GM19099 (cell line): Measurements from ENCODE around the gene HTATIP2.

Experiments used
- POLR2A ChIP-seq: IDR thresholded peaks from 3 replicates; pipeline ENCODE4 v1.6.1; 2011; ENCODE audit warnings: low read depth; ENCODE audit not compliant: insufficient read length; ENCODE audit errors: extremely low read depth

The HTATIP2 gene

GRCh38 chr11:20399498-20399897 is 36.0 kb downstream of the HTATIP2 start:
- no peak for TF ChIP-seq POLR2A

- TF ChIP-seq POLR2A = no peak
Measured at GRCh38 chr11:20403059-20403458, 39.5 kb downstream of the HTATIP2 start.

DNA sequence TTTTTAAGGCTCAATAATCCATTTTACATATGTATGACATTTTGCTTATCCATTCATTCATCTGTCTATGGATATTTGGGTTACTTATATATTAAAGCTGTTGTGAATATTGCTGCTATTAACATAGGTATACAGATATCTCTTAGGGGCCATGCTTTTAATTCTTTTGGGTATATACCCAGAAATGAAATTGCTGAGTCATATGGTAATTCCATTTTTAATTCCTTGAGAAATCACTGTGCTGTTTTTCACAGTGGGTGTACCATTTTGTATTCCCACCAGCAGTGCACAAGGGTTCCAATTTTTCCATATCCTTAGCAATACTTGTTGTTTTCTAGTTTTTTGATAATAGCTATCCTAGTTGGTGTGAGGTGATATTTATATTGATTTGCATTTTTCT is 43.0 kb downstream of the HTATIP2 start:
- no peak for TF ChIP-seq POLR2A

DNA sequence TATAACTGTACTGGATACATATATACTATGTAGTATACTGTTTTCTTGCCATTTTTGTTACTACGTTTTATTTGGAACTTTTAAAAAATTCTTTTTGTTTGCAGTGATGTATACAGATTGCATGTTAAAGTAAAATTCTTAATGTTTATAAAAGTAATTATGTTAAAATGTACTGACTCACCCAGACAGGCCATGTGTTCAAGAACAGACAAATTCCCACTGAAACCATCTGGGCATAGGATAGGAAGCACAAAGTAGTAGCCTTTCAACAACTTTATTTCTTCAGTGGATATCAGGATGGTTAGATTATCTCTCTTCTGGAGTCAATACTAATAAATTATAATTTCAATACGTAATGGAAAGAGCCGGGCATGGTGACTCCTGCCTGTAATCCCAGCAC is 43.8 kb downstream of the HTATIP2 start:
- TF ChIP-seq POLR2A = no peak

DNA sequence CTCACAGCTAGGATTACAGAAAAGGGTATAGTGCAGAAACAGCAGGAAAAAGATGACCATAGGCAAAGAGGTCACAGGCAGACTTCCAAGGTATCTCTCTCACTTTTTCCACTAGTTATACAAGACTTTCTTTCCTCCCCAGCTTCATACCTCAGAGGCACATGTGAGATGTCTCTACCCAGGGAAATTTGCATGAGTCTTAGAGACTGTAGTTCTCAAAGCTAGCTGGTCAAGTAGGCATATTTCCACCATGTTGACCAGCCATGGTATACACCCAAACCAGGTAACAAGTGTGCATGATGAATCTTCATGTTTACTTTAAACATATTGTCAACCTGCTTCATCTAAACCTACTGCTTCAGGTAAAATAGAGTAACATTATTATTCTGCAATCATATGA is 51.9 kb downstream of the HTATIP2 start:
- no peak for TF ChIP-seq POLR2A

GRCh38 chr11:20417771-20418170 is 54.3 kb downstream of the HTATIP2 start:
- TF ChIP-seq POLR2A = no peak

DNA sequence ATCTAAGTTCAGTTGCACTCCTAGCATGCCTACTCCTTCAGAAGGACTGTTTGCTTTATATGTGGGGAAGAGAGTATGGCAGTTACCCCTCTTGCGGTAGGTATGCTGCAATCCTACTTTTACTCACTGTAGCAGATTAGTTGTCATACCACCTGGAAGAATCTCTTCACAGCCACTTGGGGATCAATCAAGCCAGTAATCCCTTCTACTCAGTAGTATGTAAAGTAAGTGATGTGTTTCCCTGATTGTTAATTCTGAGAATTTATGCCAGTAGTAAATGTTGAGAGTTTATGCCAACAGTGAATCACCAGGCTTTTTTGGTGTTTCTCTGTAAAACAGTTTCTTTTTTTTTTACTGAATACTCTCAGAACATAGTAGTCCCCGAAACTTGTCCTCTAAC is 58.4 kb downstream of the HTATIP2 start:
- TF ChIP-seq POLR2A = no peak

DNA sequence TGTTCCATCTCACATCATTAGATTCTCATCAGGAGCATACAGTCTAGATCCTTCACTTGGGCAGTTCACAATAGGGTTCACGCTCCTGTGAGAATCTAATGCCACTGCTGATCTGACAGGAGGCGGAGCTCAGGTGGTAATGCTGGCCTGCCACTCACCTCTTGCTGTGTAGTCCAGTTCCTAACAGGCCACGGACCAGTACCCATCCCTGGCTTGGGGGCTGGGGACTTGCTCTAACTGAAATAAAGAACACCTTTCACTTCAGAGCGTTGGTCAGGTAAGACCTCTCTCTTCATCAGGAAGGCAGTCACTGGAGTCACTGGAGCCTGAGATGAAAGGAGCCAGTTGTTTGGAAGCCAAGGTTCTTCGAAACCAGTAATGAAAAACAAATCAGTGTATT is 65.7 kb downstream of the HTATIP2 start:
- TF ChIP-seq POLR2A = no peak
